ENCODE data around the gene IGFN1. TPM values are rescaled to one million over a fixed set of nuclear protein-coding genes. Genes with fewer than 3 reads are reported as not detected.

The IGFN1 gene
- total and polyA plus RNA-seq, 2 experiments from 2014 or later, result not detected

- TF ChIP-seq ZNF462 (CRISPR knock-in tag; IDR thresholded peaks at IDR 0.05) (no peak), ETS1 (IDR thresholded peaks at IDR 0.05) (no peak)
- TF ChIP-seq, protein P1, sequence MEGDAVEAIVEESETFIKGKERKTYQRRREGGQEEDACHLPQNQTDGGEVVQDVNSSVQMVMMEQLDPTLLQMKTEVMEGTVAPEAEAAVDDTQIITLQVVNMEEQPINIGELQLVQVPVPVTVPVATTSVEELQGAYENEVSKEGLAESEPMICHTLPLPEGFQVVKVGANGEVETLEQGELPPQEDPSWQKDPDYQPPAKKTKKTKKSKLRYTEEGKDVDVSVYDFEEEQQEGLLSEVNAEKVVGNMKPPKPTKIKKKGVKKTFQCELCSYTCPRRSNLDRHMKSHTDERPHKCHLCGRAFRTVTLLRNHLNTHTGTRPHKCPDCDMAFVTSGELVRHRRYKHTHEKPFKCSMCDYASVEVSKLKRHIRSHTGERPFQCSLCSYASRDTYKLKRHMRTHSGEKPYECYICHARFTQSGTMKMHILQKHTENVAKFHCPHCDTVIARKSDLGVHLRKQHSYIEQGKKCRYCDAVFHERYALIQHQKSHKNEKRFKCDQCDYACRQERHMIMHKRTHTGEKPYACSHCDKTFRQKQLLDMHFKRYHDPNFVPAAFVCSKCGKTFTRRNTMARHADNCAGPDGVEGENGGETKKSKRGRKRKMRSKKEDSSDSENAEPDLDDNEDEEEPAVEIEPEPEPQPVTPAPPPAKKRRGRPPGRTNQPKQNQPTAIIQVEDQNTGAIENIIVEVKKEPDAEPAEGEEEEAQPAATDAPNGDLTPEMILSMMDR (conservative IDR thresholded peaks at IDR 0.05; ENCODE audit: low read depth in 2 of 2), result no peak
Measured at GRCh38 chr1:201276891-201277290, 86.3 kb downstream of the IGFN1 start (continued).

GRCh38 chr1:201277441-201277840, 86.8 kb downstream of the IGFN1 start:
- H3K27ac ChIP-seq (ENCODE audit: low read depth), result no peak overlapping the region
- no peak overlapping the region for H3K4me3 ChIP-seq
- no peak overlapping the region for H3K27ac Mint-ChIP-seq
- H3K4me1 ChIP-seq (ENCODE audit: insufficient read depth), result peaks cover under 1% of the 10 kb centered on the region; the same call in 1 of the 2 replicates
- H3K27me3 Mint-ChIP-seq (ENCODE audit: insufficient read depth, low read depth, poor library complexity), result peaks cover 9% of the 10 kb centered on the region
- no peaks in the 10 kb centered on the region for H3F3A ChIP-seq (replicated peaks; ENCODE audit: low read depth)
- no peaks in the 10 kb centered on the region for H3K9me2 ChIP-seq (ENCODE audit: insufficient read depth)
- ATAC-seq (no peak), DNase-seq (ENCODE audit: low spot score) (no peak)
- H3K27me3 ChIP-seq (ENCODE audit: insufficient read depth), result peaks cover 13% of the 10 kb centered on the region
- no peaks in the 10 kb centered on the region for H3K79me2 ChIP-seq (replicated peaks; ENCODE audit: insufficient read depth)
- H3K9me3 Mint-ChIP-seq, result no peaks in the 10 kb centered on the region
- H3K4me1 Mint-ChIP-seq, result peaks cover 11% of the 10 kb centered on the region; the same call in 1 of the 3 replicates
- H2AFZ ChIP-seq, result no peak overlapping the region
- no peaks in the 10 kb centered on the region for H3K36me3 ChIP-seq (ENCODE audit: insufficient read depth)
- H3K4me3 Mint-ChIP-seq, result no peak overlapping the region
- H3K36me3 Mint-ChIP-seq (ENCODE audit: low read depth), result no peaks in the 10 kb centered on the region
- no peak overlapping the region for H3K4me2 ChIP-seq
- no peaks in the 10 kb centered on the region for H4K20me1 ChIP-seq (replicated peaks; ENCODE audit: insufficient read depth)
- TF ChIP-seq ZNF331 (CRISPR knock-in tag; IDR thresholded peaks at IDR 0.05; ENCODE audit: low read depth) (no peak), REST (IDR thresholded peaks at IDR 0.05; ENCODE audit: unreplicated experiment) (no peak), ETS1 (IDR thresholded peaks at IDR 0.05) (no peak), EZH2phosphoT487 (IDR thresholded peaks at IDR 0.05; ENCODE audit: unreplicated experiment) (no peak), CREB1 (CRISPR knock-in tag; IDR thresholded peaks at IDR 0.05; ENCODE audit: low read depth) (no peak), ZNF114 (CRISPR knock-in tag; IDR thresholded peaks at IDR 0.05) (no peak), NANOG (IDR thresholded peaks at IDR 0.05; ENCODE audit: borderline replicate concordance) (no peak), STAT1 (IDR thresholded peaks at IDR 0.05; ENCODE audit: unreplicated experiment) (no peak), POLR2AphosphoS5 (IDR thresholded peaks at IDR 0.05; ENCODE audit: low read depth) (no peak)
